C4-2B (cell line): ENCODE measurements around the gene IKZF2.

ENCODE experiments used
- CTCF ChIP-seq: fragments of 450-650 bp; conservative IDR thresholded peaks from 2 replicates; pipeline ENCODE4 v1.5.1; 2017; ENCODE audit warnings: mild to moderate bottlenecking
- ZFX ChIP-seq: fragments of 450-650 bp; IDR thresholded peaks from 2 replicates; pipeline ENCODE4 v1.6.1; 2017

- TF ChIP-seq CTCF (no peak), ZFX (no peak)
These were observed 194.5 kb downstream of the IKZF2 start for GRCh38 chr2:212956665-212957607.
